K562 (cell line): ENCODE data around the gene CLEC4F. TPM values are rescaled to one million over a fixed set of nuclear protein-coding genes. Genes with fewer than 3 reads are reported as not detected.
A peak's percentile ranks its signal among the peaks of the same experiment; 100 is the strongest.

Source experiments
- ATAC-seq: fragments of 200-7000 bp; cut with Tn5 transposase; 3 replicates; pipeline ENCODE4 v1.9.1; 2020; ENCODE audit warnings: moderate library complexity
- BruUV-seq: library from RNA; stranded (reverse); fragments of 400-500 nt; replicated peaks from 2 replicates; lab custom pipeline; 2021; lab: Mats Ljungman, UMichigan
- CTCF ChIA-PET: fragments of 300-600 bp; formaldehyde crosslinking; extraction: SDS; loops from one replicate; lab custom pipeline; 2021; ENCODE audit warnings: low intra/inter-chr PET ratio; lab: Yijun Ruan, JAX
- POLR2A ChIA-PET: fragments of 300-600, 350-650 bp; sonication (Branson Sonifier 250); formaldehyde crosslinking; extraction: SDS; loops from one replicate; lab custom pipeline; 2021; ENCODE audit warnings: antibody characterized with exemption, inconsistent platforms; lab: Yijun Ruan, JAX
- DNase-seq, 4 experiments: peaks; one replicate each; pipeline versions ENCODE4 v3.0.0 to v3.0.0-alpha.2; 2011 to 2018; ENCODE audit warnings: low spot score in 3 of 4, mixed read lengths in 3 of 4; ENCODE audit errors: extremely low read depth in 1 of 4
- FAIRE-seq: peaks from 2 replicates; lab custom pipeline; 2011; peaks lifted over from hg19 to GRCh38; lab: Jason Lieb, UNC
- H2AFZ ChIP-seq: 2 replicates; pipeline ENCODE4 v1.6.0; 2011; ENCODE audit warnings: low read depth, low read length, control low read depth, inconsistent platforms
- H3K27ac ChIP-seq: fragments of 200-600 bp; 3 replicates; pipeline ENCODE4 v1.8.0; 2011; ENCODE audit warnings: low read depth, mild to moderate bottlenecking, control low read depth, inconsistent platforms, low read length, moderate library complexity, mixed read lengths; ENCODE audit errors: extremely low read depth
- H3K27me3 ChIP-seq, 2 experiments: fragments of 300-600 bp in 1 of 2; 2 replicates in 1 of 2; 3 replicates in 1 of 2; pipeline versions ENCODE4 v1.6.0 to v1.8.0; 2011; ENCODE audit warnings: inconsistent platforms in 2 of 2, low read length in 2 of 2, mild to moderate bottlenecking in 1 of 2, mixed read lengths in 1 of 2, moderate library complexity in 1 of 2; ENCODE audit not compliant: control insufficient read depth in 2 of 2, insufficient read depth in 2 of 2
- H3K36me3 ChIP-seq: fragments of 300-600 bp; 3 replicates; pipeline ENCODE4 v1.8.0; 2011; ENCODE audit warnings: mild to moderate bottlenecking, low read length, inconsistent platforms; ENCODE audit not compliant: control insufficient read depth, insufficient read depth
- H3K4me1 ChIP-seq, 2 experiments: fragments of 200-600 bp in 1 of 2; replicated peaks in 1 of 2; 2 replicates in 1 of 2; 3 replicates in 1 of 2; pipeline versions ENCODE4 v1.5.1 to v1.8.0; 2011; ENCODE audit warnings: inconsistent platforms in 2 of 2, low read length in 2 of 2, mild to moderate bottlenecking in 1 of 2, mixed read lengths in 1 of 2, moderate library complexity in 1 of 2; ENCODE audit not compliant: control insufficient read depth in 2 of 2, insufficient read depth in 2 of 2
- H3K4me2 ChIP-seq: 2 replicates; pipeline ENCODE4 v1.6.1; 2011; ENCODE audit warnings: low read length, control low read depth, inconsistent platforms, mixed read lengths; ENCODE audit not compliant: insufficient read depth
- H3K4me3 ChIP-seq: fragments of 200-600 bp; sonication (generic), shearing (Covaris generic); 2 replicates; pipeline ENCODE4 v1.5.1; 2016; ENCODE audit warnings: control low read depth, inconsistent platforms
- H3K79me2 ChIP-seq: fragments of 200-600 bp; 3 replicates; pipeline ENCODE4 v1.8.0; 2011; ENCODE audit warnings: low read length, inconsistent platforms; ENCODE audit not compliant: control insufficient read depth, insufficient read depth
- H3K9ac ChIP-seq, 2 experiments: 2 replicates each; pipeline versions ENCODE4 v1.6.0 to v1.6.1; 2011; ENCODE audit warnings: low read depth in 2 of 2, low read length in 2 of 2, control low read depth in 1 of 2, inconsistent platforms in 1 of 2, mild to moderate bottlenecking in 1 of 2, mixed read lengths in 1 of 2; ENCODE audit not compliant: insufficient read depth in 1 of 2
- H3K9me1 ChIP-seq: one replicate; pipeline ENCODE4 v1.6.0; 2011; ENCODE audit warnings: inconsistent platforms, mild to moderate bottlenecking, low read length, moderate library complexity; ENCODE audit not compliant: control insufficient read depth, insufficient read depth
- H3K9me3 ChIP-seq: replicated peaks from 2 replicates; pipeline ENCODE4 v1.5.1; 2011; ENCODE audit warnings: low read depth, low read length, inconsistent platforms; ENCODE audit not compliant: control insufficient read depth, insufficient read depth
- H4K20me1 ChIP-seq: replicated peaks from 2 replicates; pipeline ENCODE4 v1.6.1; 2011; ENCODE audit warnings: low read length, inconsistent platforms, mixed read lengths; ENCODE audit not compliant: control insufficient read depth, insufficient read depth
- C11orf30 ChIP-seq: fragments of 450-650 bp; IDR thresholded peaks from 2 replicates; pipeline ENCODE4 v1.6.1; 2016; ENCODE audit warnings: low read depth, mild to moderate bottlenecking
- CHD2 ChIP-seq: IDR thresholded peaks from 2 replicates; pipeline ENCODE4 v1.6.1; 2011; ENCODE audit warnings: low read depth, low read length
- KDM1A ChIP-seq, 2 experiments: fragments of 450-650 bp; IDR thresholded peaks; 2 replicates each; pipeline ENCODE4 v1.6.1; 2016; ENCODE audit warnings: mild to moderate bottlenecking in 2 of 2
- POLR2AphosphoS5 ChIP-seq: IDR thresholded peaks from 2 replicates; pipeline ENCODE4 v1.6.1; 2011; ENCODE audit warnings: mild to moderate bottlenecking, low read depth, low read length, moderate library complexity; ENCODE audit not compliant: control insufficient read depth, insufficient read depth
- TEAD4 ChIP-seq, 2 experiments: sonication (generic) in 1 of 2; formaldehyde crosslinking in 1 of 2; IDR thresholded peaks; 2 replicates each; pipeline versions ENCODE4 v1.6.1 to v1.8.0; 2012 to 2022; ENCODE audit warnings: borderline replicate concordance in 1 of 2, inconsistent platforms in 1 of 2, low read length in 1 of 2, mild to moderate bottlenecking in 1 of 2, missing genetic modification reagents in 1 of 2
- ZNF316 ChIP-seq: fragments of 450-650 bp; IDR thresholded peaks from 2 replicates; pipeline ENCODE4 v1.6.1; 2016
- WGBS: fragments of 100-300 bp; shearing (Covaris generic); methylation state at CpG from one replicate; pipeline ENCODE4 v1.1.6; 2016; ENCODE audit warnings: low coverage, mixed read lengths; ENCODE audit not compliant: insufficient coverage; ENCODE audit errors: missing lambda C conversion rate; 5-methylcytosine and 5-hydroxymethylcytosine counted together
- in situ Hi-C: fragments of 300-500 bp; cut with MboI; formaldehyde crosslinking; loops from 4 replicates; pipeline ENCODE4 v1.15.0; 2018; ENCODE audit warnings: inconsistent platforms, mixed read lengths
- intact Hi-C: fragments of 100-400 bp; cut with micrococcal nuclease; formaldehyde crosslinking; loops from 2 replicates; pipeline ENCODE4 v1.14.2; 2022
- polyA plus RNA-seq, 8 experiments: library from polyadenylated mRNA; depleted of rRNA in 4 of 8; stranded (reverse) in 5 of 8; unstranded in 3 of 8; fragments of >200 nt; fragmentation: Nextera tagmentation in 2 of 8; fragmentation: Illumina TruSeq in 1 of 8; extraction: Ambion mirVana in 2 of 8; extraction: Trizol in 1 of 8; gene quantifications; 2 replicates each; pipeline versions ENCODE4 v1.2.1 to v1.2.3, GENCODE V29; 2011 to 2014; ENCODE audit warnings: inconsistent platforms in 1 of 8, missing spikeins in 1 of 8
- total RNA-seq, 7 experiments: library from RNA; depleted of rRNA in 6 of 7; stranded (reverse); fragments of >200 nt in 6 of 7; fragmentation: Illumina TruSeq in 2 of 7; extraction: Trizol in 2 of 7; gene quantifications; 2 replicates each; pipeline versions ENCODE4 v1.2.1 to v1.2.3, GENCODE V29; 2011 to 2021; ENCODE audit warnings: low replicate concordance in 1 of 7

CLEC4F gene
- total and polyA plus RNA-seq, 9 of the 15 experiments (the other 6 are each of a cell fraction or from before 2014, with no cell fraction given) = not detected

DNA sequence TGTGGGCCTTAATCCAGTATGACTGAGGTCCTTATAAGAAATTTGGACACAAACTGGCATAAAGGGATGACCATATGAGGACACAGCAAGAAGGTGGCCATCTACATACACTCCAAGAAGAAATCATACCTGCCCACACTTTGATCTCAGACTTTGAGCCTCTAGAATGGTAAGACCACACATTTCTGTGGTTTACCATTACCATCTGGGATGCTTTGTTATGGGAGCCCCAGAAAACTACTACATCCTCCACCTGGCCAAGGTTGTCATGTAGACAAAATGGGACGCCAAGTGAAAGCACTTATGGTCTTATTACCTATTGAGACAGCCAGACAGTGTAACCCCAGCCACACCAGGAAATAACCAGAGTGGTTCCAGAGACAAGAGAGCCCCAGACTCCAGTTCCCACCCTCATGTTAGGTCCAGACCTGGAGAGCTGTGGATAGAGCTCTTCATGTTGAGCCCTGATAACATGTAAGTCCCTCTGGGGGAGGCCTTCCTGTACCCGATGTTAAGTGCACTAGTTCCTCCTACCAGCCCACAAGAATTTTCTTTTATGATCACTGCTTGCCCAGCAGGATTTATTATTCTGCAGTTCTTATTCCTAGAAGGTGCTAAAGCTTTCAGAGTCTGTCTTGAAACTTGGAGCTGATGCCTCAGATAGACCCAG is 47.8 kb downstream of the CLEC4F start (continued):
- 0 out of 2 replicates have a peak, but pooled peaks have one; percentile 23 for TF ChIP-seq POLR2AphosphoS5
- TF ChIP-seq TEAD4 (IDR thresholded peaks at IDR 0.05; ENCODE audit: low read length) = peak; percentile 59
- TF ChIP-seq TEAD4 (CRISPR knock-in tag; IDR thresholded peaks at IDR 0.05; ENCODE audit: borderline replicate concordance) = no peak
- TF ChIP-seq KDM1A (IDR thresholded peaks at IDR 0.05) = peak in 1 of 2 experiments; percentile 17; a peak in 1 of 4 replicates

DNA sequence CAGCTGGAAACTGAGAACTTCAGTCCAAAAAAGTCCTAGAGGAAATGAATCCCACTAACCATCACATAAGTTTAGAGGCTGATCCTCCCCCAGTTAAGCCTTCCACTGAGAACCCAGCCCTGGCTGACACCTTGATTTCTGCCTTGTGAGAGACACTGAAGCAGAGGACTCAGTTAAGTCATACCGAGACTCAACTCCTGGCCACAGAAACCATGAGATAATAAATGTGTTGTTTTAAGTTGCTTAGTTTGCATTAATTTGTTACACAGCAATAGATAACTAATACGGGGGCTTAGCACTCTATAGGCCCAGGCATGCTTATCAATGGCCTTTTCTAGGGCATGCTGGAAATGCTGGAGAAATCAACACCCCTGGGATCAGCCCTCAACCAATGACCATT is 49.0 kb downstream of the CLEC4F start:
- DNase-seq (no peak), FAIRE-seq (no peak), ATAC-seq (no peak)
- no peak overlapping the region for H2AFZ ChIP-seq
- H3K27me3 ChIP-seq = no peaks in the 10 kb centered on the region; a peak in 1 of 5 replicates
- H4K20me1 ChIP-seq = no peaks in the 10 kb centered on the region
- peaks cover 7 to 12% of the 10 kb centered on the region in 2 experiments; a peak in 4 of 5 replicates for H3K4me1 ChIP-seq
- BruUV-seq = no TSS peak
- intact Hi-C loops (no loop called here), in situ Hi-C loops (no loop called here)
- H3K4me2 ChIP-seq = no peak overlapping the region
- no peak overlapping the region for H3K9ac ChIP-seq
- WGBS = 46% methylated on average over 2 of the region's 2 CpGs
- no peak overlapping the region for H3K4me3 ChIP-seq
- H3K9me1 ChIP-seq = no peaks in the 10 kb centered on the region
- H3K36me3 ChIP-seq = no peaks in the 10 kb centered on the region
- no peak overlapping the region for H3K27ac ChIP-seq
- ChIA-PET POLR2A (no interaction called here), CTCF (no interaction called here)
- no peaks in the 10 kb centered on the region for H3K9me3 ChIP-seq
- peaks cover 5% of the 10 kb centered on the region; the same call in 1 of the 3 replicates for H3K79me2 ChIP-seq
- peak; percentile 38; the same call in 1 of the 2 replicates for TF ChIP-seq C11orf30
- TF ChIP-seq CHD2 = no peak
- peak; percentile 61 for TF ChIP-seq ZNF316
